ENCODE data around the gene HSD17B11. TPM values are rescaled to one million over a fixed set of nuclear protein-coding genes. Genes with fewer than 3 reads are reported as not detected.
A peak's percentile ranks its signal among the peaks of the same experiment; 100 is the strongest.

Gene HSD17B11
- total RNA-seq, 1 donor = 49.6 TPM

GRCh38 chr4:87382931-87383330, 8.1 kb downstream of the HSD17B11 start:
- Histone ChIP-seq H3K27me3 (ENCODE audit: insufficient read depth, low read length) (no peaks in the 10 kb centered on the region), H3K4me1 (ENCODE audit: insufficient read depth, low read length) (no peaks in the 10 kb centered on the region), H4K20me1 (ENCODE audit: insufficient read depth, low read length) (no peaks in the 10 kb centered on the region), H3K36me3 (ENCODE audit: insufficient read depth, low read length) (no peaks in the 10 kb centered on the region), H3K9me3 (ENCODE audit: low read depth, low read length) (no peaks in the 10 kb centered on the region), H3K27ac (ENCODE audit: low read depth, low read length) (no peak overlapping the region), H3K4me3 (ENCODE audit: insufficient read depth, low read length) (no peak overlapping the region), H3K79me2 (ENCODE audit: insufficient read depth, low read length) (peaks cover 12% of the 10 kb centered on the region), H2AFZ (ENCODE audit: low read length) (no peak overlapping the region), H3K4me2 (ENCODE audit: insufficient read depth, low read length) (no peak overlapping the region)
- DNase-seq (ENCODE audit: insufficient read length, low spot score, missing footprints) = no peak
- no peak for TF ChIP-seq CTCF (IDR thresholded peaks at IDR 0.05; ENCODE audit: extremely low read depth, low read depth, low read length)

GRCh38 chr4:87382116-87382515, 8.9 kb downstream of the HSD17B11 start:
- Histone ChIP-seq H3K79me2 (ENCODE audit: insufficient read depth, low read length) (peaks cover 7% of the 10 kb centered on the region), H4K20me1 (ENCODE audit: insufficient read depth, low read length) (no peaks in the 10 kb centered on the region), H3K4me1 (ENCODE audit: insufficient read depth, low read length) (no peaks in the 10 kb centered on the region), H3K27ac (ENCODE audit: low read depth, low read length) (no peak overlapping the region), H3K4me3 (ENCODE audit: insufficient read depth, low read length) (no peak overlapping the region), H3K36me3 (ENCODE audit: insufficient read depth, low read length) (no peaks in the 10 kb centered on the region), H3K9me3 (ENCODE audit: low read depth, low read length) (no peaks in the 10 kb centered on the region), H2AFZ (ENCODE audit: low read length) (no peak overlapping the region), H3K27me3 (ENCODE audit: insufficient read depth, low read length) (no peaks in the 10 kb centered on the region), H3K4me2 (ENCODE audit: insufficient read depth, low read length) (no peak overlapping the region)
- DNase-seq (ENCODE audit: insufficient read length, low spot score, missing footprints) = no peak
- no peak for TF ChIP-seq CTCF (IDR thresholded peaks at IDR 0.05; ENCODE audit: extremely low read depth, low read depth, low read length)

- no peaks in the 10 kb centered on the region for H3K36me3 ChIP-seq (ENCODE audit: insufficient read depth, low read length)
- no peaks in the 10 kb centered on the region for H3K9me3 ChIP-seq (ENCODE audit: low read depth, low read length)
- no peak overlapping the region for H3K27ac ChIP-seq (ENCODE audit: low read depth, low read length)
- H3K79me2 ChIP-seq (ENCODE audit: insufficient read depth, low read length) = no peaks in the 10 kb centered on the region
- H3K4me1 ChIP-seq (ENCODE audit: insufficient read depth, low read length) = peaks cover 11% of the 10 kb centered on the region
- no peak overlapping the region for H2AFZ ChIP-seq (ENCODE audit: low read length)
- no peak overlapping the region for H3K4me3 ChIP-seq (ENCODE audit: insufficient read depth, low read length)
- H3K27me3 ChIP-seq (ENCODE audit: insufficient read depth, low read length) = no peaks in the 10 kb centered on the region
- no peak for TF ChIP-seq CTCF (IDR thresholded peaks at IDR 0.05; ENCODE audit: extremely low read depth, low read depth, low read length)
- no peak overlapping the region for H3K4me2 ChIP-seq (ENCODE audit: insufficient read depth, low read length)
- H4K20me1 ChIP-seq (ENCODE audit: insufficient read depth, low read length) = no peaks in the 10 kb centered on the region
- no peak for DNase-seq (ENCODE audit: insufficient read length, low spot score, missing footprints)
These were observed 13.2 kb downstream of the HSD17B11 start for GRCh38 chr4:87377816-87378215.

- H3K4me3 ChIP-seq (ENCODE audit: insufficient read depth, low read length) = no peak overlapping the region
- H3K9me3 ChIP-seq (ENCODE audit: low read depth, low read length) = no peaks in the 10 kb centered on the region
- peaks cover 11% of the 10 kb centered on the region for H3K4me1 ChIP-seq (ENCODE audit: insufficient read depth, low read length)
- no peaks in the 10 kb centered on the region for H3K36me3 ChIP-seq (ENCODE audit: insufficient read depth, low read length)
- no peaks in the 10 kb centered on the region for H4K20me1 ChIP-seq (ENCODE audit: insufficient read depth, low read length)
- peak overlapping the region; percentile 24 for H3K27ac ChIP-seq (ENCODE audit: low read depth, low read length)
- peak; percentile 73 for TF ChIP-seq CTCF (IDR thresholded peaks at IDR 0.05; ENCODE audit: extremely low read depth, low read depth, low read length)
- peak; percentile 60 for DNase-seq (ENCODE audit: insufficient read length, low spot score, missing footprints)
- no peak overlapping the region for H2AFZ ChIP-seq (ENCODE audit: low read length)
- no peaks in the 10 kb centered on the region for H3K79me2 ChIP-seq (ENCODE audit: insufficient read depth, low read length)
- H3K27me3 ChIP-seq (ENCODE audit: insufficient read depth, low read length) = no peaks in the 10 kb centered on the region
- H3K4me2 ChIP-seq (ENCODE audit: insufficient read depth, low read length) = no peak overlapping the region
These were observed 15.2 kb downstream of the HSD17B11 start for GRCh38 chr4:87375719-87376291.
